ENCODE results near the gene SLC22A12.

GRCh38 chr11:64619196-64619595, 28.2 kb downstream of the SLC22A12 start:
- TF ChIP-seq POLR2A (IDR thresholded peaks at IDR 0.05; ENCODE audit: low read length): no peak
- TF ChIP-seq GATA1 (IDR thresholded peaks at IDR 0.05; ENCODE audit: low read depth, low read length): no peak

All from erythroblast (primary cell).